H9 (cell line): Measurements from ENCODE around the gene YAF2. TPM values are rescaled to one million over a fixed set of nuclear protein-coding genes. Genes with fewer than 3 reads are reported as not detected.

Source experiments
- DNase-seq: peaks from one replicate; pipeline ENCODE4 v3.0.0-alpha.2; 2017
- H2AFZ ChIP-seq: one replicate; pipeline ENCODE4 v1.6.1; 2013; ENCODE audit warnings: mild to moderate bottlenecking, low read length, control low read depth, moderate library complexity
- H2AK5ac ChIP-seq: 2 replicates; pipeline ENCODE4 v1.6.1; 2013; ENCODE audit warnings: low read length, control low read depth, mixed read lengths; ENCODE audit not compliant: insufficient read length
- H2BK120ac ChIP-seq: one replicate; pipeline ENCODE4 v1.6.1; 2013; ENCODE audit warnings: low read depth, mild to moderate bottlenecking, low read length, control low read depth, inconsistent platforms; ENCODE audit not compliant: poor library complexity, severe bottlenecking
- H2BK12ac ChIP-seq: 2 replicates; pipeline ENCODE4 v1.6.1; 2013; ENCODE audit warnings: low read length, control low read depth, mixed read lengths, low read depth; ENCODE audit not compliant: insufficient read length
- H2BK15ac ChIP-seq: 2 replicates; pipeline ENCODE4 v1.6.1; 2013; ENCODE audit warnings: low read depth, low read length, control low read depth
- H2BK20ac ChIP-seq: one replicate; pipeline ENCODE4 v1.6.1; 2013; ENCODE audit warnings: low read depth, mild to moderate bottlenecking, low read length, control low read depth, inconsistent platforms; ENCODE audit not compliant: poor library complexity, severe bottlenecking
- H2BK5ac ChIP-seq: 2 replicates; pipeline ENCODE4 v1.6.1; 2013; ENCODE audit warnings: low read length, control low read depth, mixed read lengths; ENCODE audit not compliant: insufficient read length
- H3K14ac ChIP-seq: 2 replicates; pipeline ENCODE4 v1.6.1; 2013; ENCODE audit warnings: low read length, control low read depth; ENCODE audit not compliant: insufficient read depth
- H3K18ac ChIP-seq: 2 replicates; pipeline ENCODE4 v1.6.1; 2013; ENCODE audit warnings: low read depth, mild to moderate bottlenecking, mixed read lengths, low read length, control low read depth; ENCODE audit not compliant: insufficient read length
- H3K23ac ChIP-seq: 2 replicates; pipeline ENCODE4 v1.6.1; 2013; ENCODE audit warnings: low read length, control low read depth, mixed read lengths, low read depth; ENCODE audit not compliant: insufficient read length
- H3K23me2 ChIP-seq: 2 replicates; pipeline ENCODE4 v1.6.1; 2013; ENCODE audit warnings: low read depth, mild to moderate bottlenecking, mixed read lengths, low read length, control low read depth; ENCODE audit not compliant: insufficient read length, poor library complexity, severe bottlenecking
- H3K27ac ChIP-seq: 2 replicates; pipeline ENCODE4 v1.5.1; 2013; ENCODE audit warnings: low read length, control low read depth, mixed read lengths, low read depth; ENCODE audit not compliant: insufficient read length
- H3K27me3 ChIP-seq: 2 replicates; pipeline ENCODE4 v1.6.1; 2013; ENCODE audit warnings: low read length, control low read depth, inconsistent platforms; ENCODE audit not compliant: insufficient read depth
- H3K4ac ChIP-seq: 2 replicates; pipeline ENCODE4 v1.6.1; 2013; ENCODE audit warnings: low read depth, mild to moderate bottlenecking, control low read depth, inconsistent platforms, low read length, moderate library complexity
- H3K4me1 ChIP-seq: 2 replicates; pipeline ENCODE4 v1.6.1; 2013; ENCODE audit warnings: low read length, control low read depth, inconsistent platforms; ENCODE audit not compliant: insufficient read depth
- H3K4me2 ChIP-seq: 2 replicates; pipeline ENCODE4 v1.6.1; 2013; ENCODE audit warnings: low read length, control low read depth, mixed read lengths; ENCODE audit not compliant: insufficient read length, insufficient read depth
- H3K56ac ChIP-seq: 2 replicates; pipeline ENCODE4 v1.6.1; 2013; ENCODE audit warnings: low read depth, mild to moderate bottlenecking, mixed read lengths, low read length, control low read depth; ENCODE audit not compliant: insufficient read length
- H3K79me1 ChIP-seq: 2 replicates; pipeline ENCODE4 v1.6.1; 2013; ENCODE audit warnings: low read depth, mild to moderate bottlenecking, moderate library complexity, low read length, control low read depth, inconsistent platforms; ENCODE audit not compliant: insufficient read depth, poor library complexity, severe bottlenecking
- H3K79me2 ChIP-seq: 2 replicates; pipeline ENCODE4 v1.6.1; 2013; ENCODE audit warnings: low read length, control low read depth, inconsistent platforms; ENCODE audit not compliant: insufficient read depth
- H3K9ac ChIP-seq: 2 replicates; pipeline ENCODE4 v1.6.1; 2013; ENCODE audit warnings: low read length, control low read depth, mixed read lengths; ENCODE audit not compliant: insufficient read length; ENCODE audit errors: extremely low read depth
- H3K9me3 ChIP-seq: one replicate; pipeline ENCODE4 v1.6.1; 2013; ENCODE audit warnings: low read depth, low read length, inconsistent platforms; ENCODE audit not compliant: control insufficient read depth
- H3T11ph ChIP-seq: one replicate; pipeline ENCODE4 v1.6.1; 2013; ENCODE audit warnings: mild to moderate bottlenecking, low read length, control low read depth, inconsistent platforms
- H4K20me1 ChIP-seq: one replicate; pipeline ENCODE4 v1.6.1; 2013; ENCODE audit not compliant: control insufficient read depth, insufficient read length, insufficient read depth
- H4K5ac ChIP-seq: 2 replicates; pipeline ENCODE4 v1.6.1; 2013; ENCODE audit warnings: low read depth, mild to moderate bottlenecking, mixed read lengths, low read length, control low read depth; ENCODE audit not compliant: insufficient read length
- H4K8ac ChIP-seq: replicated peaks from 2 replicates; pipeline ENCODE4 v1.6.1; 2013; ENCODE audit warnings: low read length, control low read depth, mixed read lengths, low read depth; ENCODE audit not compliant: insufficient read length
- H4K91ac ChIP-seq: 2 replicates; pipeline ENCODE4 v1.6.1; 2013; ENCODE audit warnings: low read depth, mild to moderate bottlenecking, moderate library complexity, mixed read lengths, low read length, control low read depth; ENCODE audit not compliant: insufficient read length
- H3K27ac Mint-ChIP-seq, 3 experiments: 2 replicates in 2 of 3; 3 replicates in 1 of 3; pipeline ENCODE4 v1.8.0; 2020 to 2021; ENCODE audit warnings: mixed read lengths in 3 of 3, mild to moderate bottlenecking in 1 of 3, moderate library complexity in 1 of 3
- H3K27me3 Mint-ChIP-seq: 2 replicates; pipeline ENCODE4 v1.8.0; 2021; ENCODE audit warnings: low read depth, mild to moderate bottlenecking, moderate library complexity, mixed read lengths
- H3K36me3 Mint-ChIP-seq, 3 experiments: 2 replicates in 2 of 3; 3 replicates in 1 of 3; pipeline ENCODE4 v1.8.0; 2020 to 2021; ENCODE audit warnings: low read depth in 3 of 3, mixed read lengths in 3 of 3; ENCODE audit not compliant: insufficient read depth in 1 of 3
- H3K4me1 Mint-ChIP-seq, 2 experiments: 2 replicates each; pipeline ENCODE4 v1.8.0; 2020; ENCODE audit warnings: mixed read lengths in 2 of 2
- H3K4me3 Mint-ChIP-seq, 2 experiments: 2 replicates in 1 of 2; 3 replicates in 1 of 2; pipeline ENCODE4 v1.8.0; 2020 to 2021; ENCODE audit warnings: mild to moderate bottlenecking in 2 of 2, mixed read lengths in 2 of 2, moderate library complexity in 1 of 2
- H3K9me3 Mint-ChIP-seq, 2 experiments: 2 replicates in 1 of 2; 3 replicates in 1 of 2; pipeline ENCODE4 v1.8.0; 2020; ENCODE audit warnings: mild to moderate bottlenecking in 2 of 2, mixed read lengths in 2 of 2, moderate library complexity in 1 of 2
- WGBS: extraction: QIAGEN DNeasy Blood & Tissue Kit; methylation state at CpG from one replicate; pipeline ENCODE4 v1.1.7; 2013; ENCODE audit warnings: missing lambda C conversion rate, low lambda C conversion rate, mixed read lengths; ENCODE audit not compliant: insufficient read length; ENCODE audit errors: extremely low coverage; 5-methylcytosine and 5-hydroxymethylcytosine counted together
- total RNA-seq: library from RNA; stranded (reverse); gene quantifications from 2 replicates; pipeline ENCODE4 v1.2.1, GENCODE V29; 2021
- TF ChIP-seq, protein P1 (sequence below): fragments of 200-600 bp; sonication (generic); conservative IDR thresholded peaks from 3 replicates; pipeline ENCODE4 v1.8.0; 2021; ENCODE audit warnings: antibody characterized with exemption, mild to moderate bottlenecking

Gene YAF2
- total RNA-seq, 1 experiment from 2014 or later: 1.9 TPM

DNA sequence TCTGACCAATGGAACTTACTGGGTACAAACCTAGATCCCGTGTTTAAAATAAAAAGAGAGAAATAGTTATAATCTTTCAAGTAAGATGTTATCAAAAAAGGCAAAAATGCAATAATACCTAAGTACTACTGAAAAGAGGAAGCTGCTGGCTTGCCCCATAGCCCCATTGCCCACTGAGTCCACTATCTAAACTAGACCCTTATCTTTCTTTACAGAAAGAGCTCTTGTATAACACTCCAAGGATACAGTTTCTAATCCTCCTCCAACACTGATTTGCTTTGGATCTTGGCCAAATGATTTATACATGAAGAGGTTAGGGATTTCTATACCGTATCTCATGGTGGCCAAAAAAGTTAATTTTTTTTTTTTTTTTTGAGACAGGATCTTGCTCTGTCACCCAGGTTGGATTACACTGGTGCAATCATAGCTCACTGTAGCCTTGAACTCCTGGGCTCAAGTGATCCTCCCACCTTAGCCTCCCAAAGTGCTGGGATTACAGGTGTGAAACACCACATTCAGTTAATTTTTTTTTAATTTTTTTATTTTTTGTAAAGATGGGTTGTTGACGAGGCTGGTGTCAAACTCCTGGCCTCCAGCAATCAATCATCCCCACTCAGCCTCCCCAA lies 96.0 kb downstream of the YAF2 start:
- Histone ChIP-seq H3K27ac (no peak overlapping the region), H2BK5ac (no peak overlapping the region), H2BK12ac (no peak overlapping the region), H2AFZ (no peak overlapping the region), H3K4ac (no peak overlapping the region), H3K27me3 (no peaks in the 10 kb centered on the region), H3K4me2 (no peak overlapping the region), H4K5ac (no peak overlapping the region), H4K20me1 (no peaks in the 10 kb centered on the region), H4K91ac (no peak overlapping the region), H3K14ac (no peak overlapping the region), H3K4me1 (peaks cover 4% of the 10 kb centered on the region; the same call in 1 of the 2 replicates), H3T11ph (no peak overlapping the region), H3K23ac (no peak overlapping the region), H2BK120ac (no peak overlapping the region), H3K18ac (no peak overlapping the region), H2AK5ac (no peak overlapping the region), H2BK15ac (no peak overlapping the region), H3K9me3 (no peaks in the 10 kb centered on the region), H3K9ac (no peak overlapping the region), H3K23me2 (peaks cover 12% of the 10 kb centered on the region), H3K79me1 (peaks cover 4% of the 10 kb centered on the region), H4K8ac (no peak overlapping the region), H3K79me2 (peaks cover 5% of the 10 kb centered on the region; the same call in 1 of the 2 replicates), H2BK20ac (no peak overlapping the region), H3K56ac (no peak overlapping the region)
- Mint-ChIP-seq H3K9me3 (no peaks in the 10 kb centered on the region), H3K27me3 (peaks cover 19% of the 10 kb centered on the region), H3K36me3 (no peaks in the 10 kb centered on the region), H3K4me3 (no peak overlapping the region; a peak in 1 of 5 replicates), H3K27ac (no peak overlapping the region), H3K4me1 (peaks cover 26 to 28% of the 10 kb centered on the region in 2 experiments)
- TF ChIP-seq, protein P1, sequence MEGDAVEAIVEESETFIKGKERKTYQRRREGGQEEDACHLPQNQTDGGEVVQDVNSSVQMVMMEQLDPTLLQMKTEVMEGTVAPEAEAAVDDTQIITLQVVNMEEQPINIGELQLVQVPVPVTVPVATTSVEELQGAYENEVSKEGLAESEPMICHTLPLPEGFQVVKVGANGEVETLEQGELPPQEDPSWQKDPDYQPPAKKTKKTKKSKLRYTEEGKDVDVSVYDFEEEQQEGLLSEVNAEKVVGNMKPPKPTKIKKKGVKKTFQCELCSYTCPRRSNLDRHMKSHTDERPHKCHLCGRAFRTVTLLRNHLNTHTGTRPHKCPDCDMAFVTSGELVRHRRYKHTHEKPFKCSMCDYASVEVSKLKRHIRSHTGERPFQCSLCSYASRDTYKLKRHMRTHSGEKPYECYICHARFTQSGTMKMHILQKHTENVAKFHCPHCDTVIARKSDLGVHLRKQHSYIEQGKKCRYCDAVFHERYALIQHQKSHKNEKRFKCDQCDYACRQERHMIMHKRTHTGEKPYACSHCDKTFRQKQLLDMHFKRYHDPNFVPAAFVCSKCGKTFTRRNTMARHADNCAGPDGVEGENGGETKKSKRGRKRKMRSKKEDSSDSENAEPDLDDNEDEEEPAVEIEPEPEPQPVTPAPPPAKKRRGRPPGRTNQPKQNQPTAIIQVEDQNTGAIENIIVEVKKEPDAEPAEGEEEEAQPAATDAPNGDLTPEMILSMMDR: no peak
- DNase-seq: no peak
- no CpG with 5 or more reads among the region's 3 CpGs for WGBS
